NK-92 (cell line): Measurements from ENCODE around the gene FAM171A1.
"Not testable (repeated sequence)": the region's sequence is repeated elsewhere in the genome, so short reads cannot be mapped to it uniquely, and the experiment has no call there.

Source experiments
- DNase-seq: peaks from one replicate; lab custom pipeline; 2025; ENCODE audit not compliant: unreplicated experiment; lab: John Stamatoyannopoulos, UW

Gene FAM171A1

DNA sequence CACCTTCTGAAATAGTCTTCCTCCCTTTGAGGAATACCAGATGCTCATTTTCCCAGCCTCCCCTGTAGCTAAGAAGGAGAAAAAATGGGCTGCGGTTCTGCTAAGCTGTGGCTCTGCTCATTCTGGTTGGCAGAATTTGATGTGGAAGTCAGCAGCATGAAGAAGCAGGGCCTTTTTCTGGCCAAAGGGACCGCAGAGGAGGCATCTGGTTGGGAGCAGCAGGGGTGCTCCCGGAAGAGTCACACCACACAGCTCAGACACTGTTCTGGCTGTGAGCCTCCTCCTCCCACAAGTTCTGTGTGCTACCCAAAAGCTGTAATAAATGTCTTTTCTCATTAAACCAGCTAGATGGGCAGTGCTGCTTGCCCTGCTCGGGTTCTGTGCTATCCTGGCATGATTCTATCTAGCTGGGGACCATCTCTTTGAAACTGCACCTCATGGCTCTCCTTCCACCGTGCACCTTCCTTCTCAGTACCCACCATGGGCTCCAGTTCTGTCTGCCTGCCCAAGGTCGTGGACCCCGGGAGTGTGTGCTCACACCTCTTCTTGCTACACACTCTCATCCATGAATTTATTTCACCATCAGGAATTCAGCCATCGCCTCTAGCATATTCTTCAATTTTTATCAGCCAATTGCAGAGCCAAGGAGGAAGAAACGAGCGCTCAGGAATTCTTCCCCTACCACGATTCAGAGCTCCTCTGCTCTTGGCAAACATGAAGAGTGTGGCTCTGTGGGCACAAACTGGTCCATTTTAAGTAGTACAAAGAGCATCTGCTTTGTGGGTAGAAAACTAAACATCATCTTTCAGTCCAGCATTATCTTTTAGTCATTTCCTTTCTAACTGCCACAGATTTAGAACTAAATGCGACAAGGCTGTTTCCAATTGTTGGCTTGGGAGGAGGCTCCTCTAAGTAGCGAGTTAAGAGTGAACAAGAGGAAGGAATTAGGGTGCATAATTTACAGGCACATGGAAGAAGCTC lies 76.9 kb downstream of the FAM171A1 start:
- no peak for DNase-seq

DNA sequence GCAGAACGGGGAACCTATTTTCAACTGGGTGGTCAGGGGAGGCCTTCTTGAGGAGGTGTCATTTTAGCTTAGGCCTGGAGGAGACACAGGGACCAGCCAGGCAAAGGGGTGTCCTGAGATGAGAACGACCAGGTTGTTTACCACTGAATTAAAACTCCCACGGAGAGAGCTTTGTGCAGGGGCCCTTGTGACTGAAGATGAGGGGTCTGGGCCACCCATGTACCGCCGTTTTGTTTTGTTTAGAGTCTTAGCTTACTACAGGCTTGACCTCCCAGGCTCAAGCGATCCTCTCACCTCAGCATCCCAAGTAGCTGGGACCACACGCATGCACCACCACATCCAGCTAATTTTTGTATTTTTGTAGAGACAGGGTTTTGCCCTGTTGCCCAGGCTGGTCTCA lies 80.4 kb downstream of the FAM171A1 start:
- DNase-seq = no peak

DNA sequence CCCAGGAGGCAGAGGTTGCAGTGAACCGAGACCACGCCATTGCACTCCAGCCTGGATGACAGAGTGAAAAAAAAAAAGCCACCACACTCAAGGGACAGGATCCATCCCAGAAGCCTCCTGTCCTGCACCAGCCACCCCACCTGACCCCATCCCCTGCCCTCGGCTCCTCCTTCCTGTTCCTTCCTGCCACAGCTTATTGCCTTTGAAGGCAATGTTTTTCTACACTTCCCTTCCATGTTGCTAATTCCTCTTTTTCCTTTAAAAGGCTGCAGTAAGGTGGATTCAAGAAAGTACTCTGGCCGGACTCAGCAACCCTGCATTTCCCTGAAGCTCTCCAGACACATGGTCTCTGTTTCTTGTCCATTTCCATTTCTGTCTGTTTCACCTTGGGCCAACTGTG lies 80.9 kb downstream of the FAM171A1 start:
- no peak for DNase-seq

DNA sequence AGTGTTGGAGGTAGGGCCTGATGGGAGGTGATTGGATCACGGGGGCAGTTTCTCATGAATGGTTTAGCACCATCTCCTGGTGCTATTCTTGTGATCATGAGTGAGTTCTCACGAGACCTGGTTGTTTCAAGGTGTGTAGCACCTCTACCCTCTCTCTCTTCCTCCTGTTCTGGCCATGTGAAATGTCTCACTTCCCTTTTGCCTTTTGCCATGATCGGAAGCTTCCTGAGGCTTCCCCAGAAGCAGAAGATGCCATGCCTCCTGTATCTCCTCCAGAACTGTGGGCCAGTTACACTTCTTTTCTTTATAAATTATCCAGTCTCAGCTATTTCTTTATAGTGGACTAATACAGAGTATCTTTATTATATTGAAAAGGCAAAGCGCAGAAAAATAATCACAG lies 90.1 kb downstream of the FAM171A1 start:
- DNase-seq = no peak

DNA sequence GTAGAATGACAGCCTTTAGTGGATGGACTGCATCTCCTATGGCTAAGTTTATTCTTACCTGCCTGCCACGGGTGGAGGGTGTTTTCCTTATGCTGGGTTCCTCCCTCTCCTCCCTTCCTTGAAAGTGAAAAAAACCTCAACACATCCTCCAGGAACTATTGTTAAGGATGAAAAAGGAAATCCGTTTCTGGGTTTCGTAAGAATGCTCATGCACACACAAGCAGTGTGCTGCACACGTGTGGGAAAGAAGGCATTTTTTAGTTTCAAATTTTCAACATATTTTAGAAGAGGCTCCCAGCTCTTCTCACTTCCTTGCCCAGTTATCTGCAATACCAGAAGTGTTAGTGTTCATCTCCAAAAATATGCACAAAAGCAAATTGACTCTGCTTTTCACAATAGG lies 90.6 kb downstream of the FAM171A1 start:
- DNase-seq = no peak

DNA sequence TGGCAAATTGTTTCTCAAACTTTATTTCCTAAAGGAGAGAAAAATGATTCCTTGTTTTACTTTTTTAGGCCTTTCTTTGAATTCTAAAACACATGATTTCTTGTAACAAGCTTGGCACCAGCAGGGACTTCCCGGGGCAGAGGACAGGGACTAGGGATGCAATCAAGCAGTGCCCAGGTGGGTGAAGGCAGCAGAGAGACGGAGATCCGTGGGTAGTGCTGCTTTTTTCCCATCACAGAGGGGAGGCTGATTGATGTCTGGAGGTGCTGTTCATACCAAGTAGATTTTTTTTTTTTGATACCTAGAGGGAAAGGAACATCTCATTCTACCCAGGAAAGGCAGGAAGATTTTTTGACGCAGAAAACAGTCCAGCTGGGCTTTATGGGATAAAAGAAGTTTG lies 91.9 kb downstream of the FAM171A1 start:
- no peak for DNase-seq

DNA sequence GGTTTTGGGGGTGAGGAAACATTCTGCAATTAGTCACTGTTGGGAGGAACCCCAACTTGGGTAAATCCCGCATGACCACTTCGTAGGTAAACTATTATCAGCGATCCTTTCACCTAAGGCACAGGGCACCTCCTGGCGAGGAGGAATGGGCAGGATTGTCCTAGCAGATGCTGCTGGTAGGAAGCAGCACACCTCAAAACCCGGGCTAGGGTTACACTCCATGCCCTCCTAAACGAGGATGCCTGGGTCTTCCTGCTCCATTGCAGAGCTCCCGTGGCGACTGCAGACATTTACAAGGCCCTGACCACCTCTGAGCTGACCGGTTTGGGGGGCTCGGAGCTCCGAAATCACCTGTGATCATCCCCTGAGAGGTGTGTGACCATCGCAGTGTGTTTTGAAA lies 92.3 kb downstream of the FAM171A1 start:
- DNase-seq = no peak

DNA sequence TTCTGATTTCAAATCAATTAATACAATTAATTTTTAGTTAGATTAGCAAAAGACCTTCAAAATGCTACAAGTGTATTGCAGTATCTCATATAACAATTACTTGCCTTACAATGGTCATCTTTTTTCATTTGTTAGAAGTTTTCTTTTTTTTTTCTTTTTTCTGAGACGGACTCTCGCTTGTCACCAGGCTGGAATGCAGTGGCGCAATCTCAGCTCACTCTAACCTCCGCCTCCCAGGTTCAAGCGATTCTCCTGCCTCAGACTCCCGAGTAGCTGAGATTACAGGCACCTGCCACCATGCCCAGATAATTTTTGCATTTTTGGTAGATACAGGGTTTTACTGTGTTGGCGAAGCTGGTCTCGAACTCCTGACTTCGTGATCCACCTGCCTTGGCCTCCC lies 95.0 kb downstream of the FAM171A1 start:
- DNase-seq = not testable (repeated sequence)

DNA sequence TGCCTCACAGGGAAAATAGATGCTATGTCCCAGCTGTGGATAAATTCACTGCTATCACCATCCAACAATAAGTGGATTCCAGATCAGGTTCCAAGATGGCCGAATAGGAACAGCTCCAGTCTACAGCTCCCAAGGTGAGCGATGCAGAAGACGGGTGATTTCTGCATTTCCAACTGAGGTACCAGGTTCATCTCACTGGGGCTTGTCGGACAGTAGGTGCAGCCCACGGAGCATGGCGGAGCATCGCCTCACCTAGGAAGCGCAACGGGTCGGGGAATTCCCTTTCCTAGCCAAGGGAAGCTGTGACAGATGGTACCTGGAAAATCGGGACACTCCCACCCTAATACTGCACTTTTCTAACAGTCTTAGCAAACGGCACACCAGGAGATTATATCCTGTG lies 101.3 kb downstream of the FAM171A1 start:
- not testable (repeated sequence) for DNase-seq

DNA sequence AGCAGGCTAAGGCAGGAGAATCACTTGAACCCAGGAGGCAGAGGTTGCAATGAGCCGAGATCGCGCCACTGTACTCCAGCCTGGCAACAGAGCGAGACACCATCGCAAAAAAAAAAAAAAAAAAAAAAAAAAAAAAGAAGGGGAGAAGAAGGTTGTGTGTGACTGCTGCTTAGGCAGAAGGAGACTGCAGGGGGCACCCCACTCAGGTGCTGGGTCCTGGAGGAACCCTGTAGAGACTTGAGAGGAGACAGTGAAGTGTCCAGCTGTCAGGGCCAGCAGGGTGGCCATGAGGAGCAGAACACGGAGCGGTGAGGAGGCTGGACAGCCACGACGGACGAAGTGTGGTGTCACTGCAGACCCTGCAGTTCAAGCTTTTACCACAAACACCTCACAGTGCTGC lies 103.6 kb downstream of the FAM171A1 start:
- DNase-seq = no peak

DNA sequence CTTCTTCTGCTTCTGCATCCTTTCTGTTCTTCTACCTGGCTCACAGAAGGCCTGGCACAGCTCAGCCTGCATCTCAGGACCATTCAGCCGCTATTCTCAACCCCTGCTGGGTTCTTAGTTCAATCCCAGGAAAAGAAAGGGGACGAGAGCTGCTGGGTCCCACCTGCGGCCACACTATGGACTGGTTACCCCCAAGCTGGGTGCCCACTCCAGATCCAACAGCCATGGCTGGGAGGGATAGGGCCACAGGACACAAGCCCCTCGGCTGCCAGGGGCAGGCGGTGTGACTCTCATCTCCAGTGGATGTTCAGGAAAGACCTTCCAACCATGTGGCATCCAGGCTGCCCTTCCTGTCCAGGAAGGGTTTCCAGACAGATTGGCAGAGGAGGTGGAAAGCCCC lies 105.0 kb downstream of the FAM171A1 start:
- no peak for DNase-seq

DNA sequence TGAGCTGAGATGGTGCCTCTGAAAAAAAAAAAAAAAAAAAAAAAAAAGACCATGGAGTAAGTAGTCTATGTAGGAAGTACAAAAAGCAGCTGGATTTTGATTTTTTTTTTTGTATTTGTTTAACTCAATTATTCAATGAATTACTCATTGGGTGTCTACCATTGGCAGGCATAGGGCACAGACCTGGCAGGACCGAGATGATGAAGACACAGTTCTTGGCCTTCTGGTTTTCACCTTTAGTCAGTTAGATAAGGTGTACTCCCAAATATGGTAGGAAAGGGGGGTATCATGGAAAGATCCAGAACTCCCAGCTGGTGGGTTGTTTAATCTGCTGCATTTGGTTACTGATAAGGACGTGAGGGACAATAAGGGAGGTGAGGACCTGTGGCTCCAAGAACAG lies 105.5 kb downstream of the FAM171A1 start:
- no peak for DNase-seq

DNA sequence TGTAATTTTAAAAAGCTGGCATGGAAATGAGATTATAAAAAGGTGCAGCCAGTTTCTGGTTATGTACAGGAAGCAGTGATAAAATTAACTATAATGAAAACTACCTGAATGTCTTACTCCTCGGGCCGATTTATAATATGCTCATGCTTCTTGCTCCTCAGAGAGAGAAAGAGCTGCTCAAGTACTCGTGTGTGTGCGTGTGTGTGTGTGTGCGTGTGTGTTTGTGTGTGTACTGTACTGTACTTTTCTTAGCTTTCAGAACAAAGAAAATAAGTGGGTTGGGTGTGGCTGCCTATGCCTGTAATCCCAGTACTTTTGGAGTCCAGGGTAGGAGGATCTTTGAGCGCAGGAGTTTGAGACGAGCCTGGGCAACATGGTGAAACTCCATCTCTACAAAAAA lies 106.0 kb downstream of the FAM171A1 start:
- DNase-seq = no peak

DNA sequence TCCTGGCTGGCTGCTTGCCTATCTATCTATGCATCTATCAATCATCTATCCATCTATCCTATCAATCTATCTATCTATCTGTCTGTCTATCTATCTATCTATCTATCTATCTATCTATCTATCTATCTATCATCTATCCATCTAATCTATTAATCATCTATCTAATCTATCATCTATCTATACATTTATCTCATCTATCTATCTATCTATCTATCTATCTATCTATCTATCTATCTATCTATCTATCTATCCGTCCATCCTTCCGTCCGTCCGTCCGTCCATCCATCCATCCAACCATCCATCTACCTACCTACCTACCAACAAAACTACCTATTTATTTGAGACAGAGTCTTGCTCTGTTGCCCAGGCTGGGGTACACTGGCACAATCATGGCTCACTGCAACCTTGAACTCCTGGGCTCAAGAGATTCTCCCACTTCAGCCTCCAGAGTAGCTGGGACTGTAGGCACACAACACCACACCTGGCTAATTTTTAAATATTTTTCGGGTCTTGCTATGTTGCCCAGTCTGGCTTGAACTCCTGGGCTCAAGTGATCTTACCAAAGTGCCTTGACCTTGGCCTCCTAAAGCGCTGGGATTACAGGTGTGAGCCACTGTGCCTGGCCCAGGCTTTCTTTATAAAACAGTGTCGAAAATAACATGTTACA lies 107.3 kb downstream of the FAM171A1 start:
- DNase-seq = no peak

DNA sequence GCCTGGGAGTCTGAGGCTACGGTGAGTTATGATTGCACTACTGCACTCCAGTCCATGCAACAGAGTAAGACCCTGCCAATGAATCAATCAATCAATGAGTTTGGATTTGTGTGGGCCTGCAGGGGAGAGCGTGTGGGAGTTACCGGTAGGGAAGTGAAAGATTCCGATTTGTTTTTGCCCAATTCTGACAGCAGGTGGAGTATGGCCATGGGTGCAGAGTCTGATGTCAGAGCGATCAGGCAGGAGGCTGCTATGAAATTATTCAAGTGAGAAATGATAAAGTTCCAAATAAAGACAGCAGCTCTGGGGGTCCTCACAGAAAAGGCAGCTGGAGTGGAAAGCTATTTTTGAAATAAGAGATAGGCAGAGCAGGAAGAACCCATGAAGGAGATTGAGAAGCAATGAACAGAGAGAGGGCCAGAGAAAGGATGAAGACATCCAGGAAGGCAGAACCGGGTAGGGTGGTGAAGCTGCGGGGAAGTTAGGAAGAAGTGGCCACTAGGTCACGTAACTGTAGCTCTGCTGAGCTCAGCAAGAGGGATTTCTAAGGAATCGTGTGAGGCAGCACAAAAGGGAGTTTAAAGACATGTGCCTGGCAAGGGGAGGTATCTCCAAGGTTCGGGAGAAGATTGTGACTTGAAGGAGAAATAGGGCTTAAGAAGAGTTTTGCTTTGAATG lies 108.9 kb downstream of the FAM171A1 start:
- DNase-seq = no peak

DNA sequence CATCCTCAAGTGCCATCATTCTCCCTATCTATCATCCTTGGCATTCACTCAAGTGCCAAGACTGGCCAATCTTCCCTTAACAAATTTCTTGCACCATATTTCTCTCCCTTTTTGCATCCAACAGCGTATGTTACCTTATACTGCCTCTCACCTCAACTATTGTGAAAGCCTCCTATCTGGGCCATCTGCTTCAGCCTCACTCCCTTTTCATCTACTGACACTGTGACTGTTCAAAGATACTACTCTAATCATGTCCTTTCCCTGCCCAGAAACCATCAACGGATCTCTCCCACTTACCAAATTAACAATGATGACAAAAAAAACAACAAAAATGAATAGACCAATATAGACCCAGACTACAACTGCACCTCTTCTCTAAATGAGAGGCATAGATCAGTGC lies 112.0 kb downstream of the FAM171A1 start:
- no peak for DNase-seq

DNA sequence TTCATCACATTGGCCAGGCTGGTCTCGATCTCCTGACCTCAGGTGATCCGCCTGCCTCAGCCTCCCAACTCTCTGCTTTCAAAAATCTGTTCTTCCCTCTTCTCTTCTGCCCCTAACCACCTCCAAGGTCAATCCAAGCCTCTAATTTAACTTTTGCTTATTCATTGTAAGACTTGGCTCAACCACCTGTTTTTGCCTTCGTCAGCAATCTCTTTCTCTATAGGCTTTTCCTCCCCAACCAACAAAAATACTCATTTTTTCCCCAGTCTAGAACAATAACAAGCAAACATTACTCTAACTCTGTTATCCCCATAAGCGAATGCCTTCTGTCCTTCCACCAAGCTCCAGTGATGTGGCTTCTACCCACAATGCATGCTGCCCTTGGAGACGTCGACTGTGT lies 112.8 kb downstream of the FAM171A1 start:
- no peak for DNase-seq

DNA sequence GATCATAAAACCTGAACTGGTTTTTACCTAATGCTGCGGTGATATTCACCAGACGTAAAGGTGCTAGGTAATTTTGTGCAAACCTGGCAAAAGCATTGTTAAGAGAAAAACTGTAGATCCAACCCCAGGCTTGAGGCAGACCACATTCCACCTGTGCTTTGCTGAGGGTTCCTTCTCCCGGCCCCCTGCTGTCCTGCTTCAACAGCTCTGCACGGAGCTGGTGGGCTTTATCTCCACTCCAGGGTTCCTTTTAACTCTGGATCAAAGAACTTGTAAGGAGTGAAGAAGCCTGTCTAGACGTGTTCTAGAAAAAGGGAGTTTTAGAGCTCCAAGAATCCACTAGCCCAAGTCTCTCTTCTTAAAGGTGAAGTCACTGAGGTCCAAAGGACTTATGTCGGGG lies 115.1 kb downstream of the FAM171A1 start:
- no peak for DNase-seq

DNA sequence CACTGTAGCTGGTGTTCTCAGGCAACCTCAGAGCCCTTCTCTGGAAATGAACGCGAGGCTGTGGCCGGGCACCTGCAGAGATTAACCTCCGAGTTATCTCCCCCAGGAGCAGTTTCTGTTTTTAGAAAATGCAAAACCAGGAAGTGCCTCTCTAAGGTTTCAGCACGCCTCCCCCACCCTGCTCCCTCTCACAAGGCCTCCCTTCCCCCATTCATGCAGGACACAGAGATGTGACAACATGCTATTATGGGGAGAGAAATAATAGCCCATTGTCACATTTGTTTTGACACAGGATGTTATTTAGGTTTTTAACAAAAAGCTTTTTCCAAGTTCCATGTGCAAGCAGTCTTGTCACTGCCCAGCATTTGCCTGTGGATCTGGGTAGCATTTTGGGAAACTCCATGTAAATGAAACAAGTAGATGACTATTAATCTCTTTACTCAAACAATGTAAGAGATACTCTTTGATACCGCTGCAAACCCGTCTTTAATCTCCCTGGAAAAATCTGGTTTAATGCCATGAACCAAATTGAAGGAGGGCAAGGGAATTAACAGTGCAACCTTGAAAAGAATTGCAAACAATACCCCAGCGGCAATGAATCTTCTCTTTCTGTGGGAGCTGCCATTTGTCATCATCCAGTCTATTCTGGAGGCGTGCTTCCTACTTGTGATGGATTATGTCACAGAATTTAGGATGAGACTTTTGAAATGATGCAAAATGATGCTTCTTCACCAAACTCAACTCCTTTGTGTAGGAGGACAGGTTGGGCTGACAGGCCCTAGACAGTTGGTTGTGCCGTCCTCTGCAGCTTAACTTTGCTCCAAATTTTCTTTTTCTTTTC lies 116.1 kb downstream of the FAM171A1 start:
- DNase-seq = no peak

DNA sequence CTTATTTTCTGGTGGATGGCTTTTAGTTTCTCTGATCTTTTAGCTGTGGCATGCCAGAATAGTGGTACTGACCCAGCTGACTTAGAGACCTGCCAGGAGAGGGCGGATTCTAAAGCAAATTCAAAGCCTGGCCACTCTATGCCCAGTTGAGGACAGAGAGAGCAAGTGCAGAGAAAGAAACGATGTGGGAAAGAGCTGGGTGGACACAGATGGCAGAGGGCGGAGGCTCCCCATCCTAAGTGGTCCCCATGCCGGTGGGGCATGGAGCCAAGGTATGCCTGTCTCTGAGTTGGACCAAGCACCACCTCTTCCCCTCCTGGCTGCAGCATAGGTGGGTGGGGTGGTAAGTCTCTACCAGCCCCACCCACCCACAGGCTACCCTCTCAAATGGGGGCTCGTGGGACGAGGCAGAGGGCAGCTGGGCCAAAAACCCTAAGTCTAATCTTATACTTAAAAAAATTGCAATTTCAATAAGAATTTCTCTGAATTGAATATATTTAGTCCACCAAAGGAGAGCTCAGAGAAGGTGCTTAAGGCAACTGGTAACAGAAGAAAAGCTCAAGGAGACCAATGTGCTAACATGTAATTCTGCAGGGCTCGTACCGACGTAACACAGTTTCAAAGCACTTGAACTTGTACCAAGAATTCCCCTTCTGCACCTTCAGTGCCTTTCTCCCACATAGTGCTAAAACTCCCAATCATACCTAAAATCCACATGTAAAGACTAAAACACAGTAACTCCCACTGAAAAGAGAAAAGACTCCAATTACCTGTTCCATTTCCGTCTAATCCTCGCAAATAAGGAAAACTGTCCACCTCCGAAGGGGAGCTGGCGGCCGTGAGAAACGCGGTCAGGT lies 116.9 kb downstream of the FAM171A1 start:
- DNase-seq = no peak
